ENCODE measurements around the gene NFIL3. TPM values are rescaled to one million over a fixed set of nuclear protein-coding genes. Genes with fewer than 3 reads are reported as not detected.

NFIL3 gene
- total RNA-seq, 4 donors from 2014 or later = 16.6 to 116 (median 27.9) TPM

DNA sequence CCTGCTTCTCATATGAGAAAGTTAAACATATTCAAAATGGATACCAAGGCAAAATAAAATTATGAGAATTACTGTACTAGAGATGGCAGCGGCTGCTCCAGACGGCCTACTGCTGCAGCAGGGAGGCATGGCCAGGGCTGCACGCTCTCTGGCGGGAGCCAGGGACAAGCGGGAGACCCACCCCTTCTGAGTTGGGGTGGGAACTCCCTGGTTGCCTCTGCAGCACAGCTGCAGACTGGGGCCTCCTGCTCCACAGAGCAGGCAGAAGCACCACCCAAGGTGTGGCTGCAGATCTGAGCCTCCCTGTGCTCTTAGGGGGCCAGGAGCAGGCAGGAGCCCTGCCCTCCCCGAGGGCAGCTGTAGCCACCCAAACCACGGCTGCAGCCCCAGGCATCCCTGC lies 59.6 kb downstream of the NFIL3 start:
- 95% methylated on average over 5 of the region's 7 CpGs for WGBS
- H3K4me3 ChIP-seq = no peak overlapping the region
- H3K36me3 ChIP-seq = no peaks in the 10 kb centered on the region
- TF ChIP-seq EP300 (IDR thresholded peaks at IDR 0.05) = no peak
- H3K4me1 ChIP-seq = peaks cover 14 to 28% (median 26%) of the 10 kb centered on the region in 4 donors
- intact Hi-C loops (cut with DNase I) = loop anchor here (5.0 kb wide), 3 partner anchors 58 to 267 kb away; partner anchors contain the start of gene NFIL3
- no peaks in the 10 kb centered on the region for H3K27me3 ChIP-seq
- no peak overlapping the region for H3K27ac ChIP-seq (replicated peaks in 1 of 4)
- no peaks in the 10 kb centered on the region for H3K9me3 ChIP-seq
- DNase-seq (ENCODE audit: extremely low spot score) = no peak

DNA sequence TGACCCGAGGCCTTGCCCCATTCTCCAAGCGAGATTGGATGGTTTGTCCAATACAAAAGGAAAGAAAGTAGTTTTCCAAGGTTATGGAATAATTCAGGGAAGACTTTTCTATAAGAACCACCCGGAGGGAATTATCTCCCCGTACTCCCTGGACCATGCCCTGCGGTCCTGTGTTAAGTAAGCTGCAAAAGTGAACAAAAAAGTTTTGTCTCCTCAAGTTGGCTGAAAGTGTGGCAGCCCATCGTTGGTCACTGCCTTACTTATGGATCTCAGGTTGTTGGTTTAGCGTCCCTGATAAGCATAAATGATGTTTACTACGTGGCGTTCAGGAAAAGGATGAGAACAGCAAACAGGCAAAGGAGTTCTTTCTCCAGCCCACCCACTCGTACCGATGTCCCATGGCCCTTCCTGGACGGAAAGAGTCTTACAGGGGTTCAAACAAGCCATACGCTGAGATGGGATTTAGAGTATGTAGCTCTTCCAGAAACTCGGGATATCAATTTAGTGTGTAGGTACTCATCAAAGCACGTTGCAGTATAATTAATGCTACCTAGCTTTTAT lies 61.5 kb downstream of the NFIL3 start:
- DNase-seq (ENCODE audit: extremely low spot score) = no peak
- Histone ChIP-seq H3K27me3 (no peaks in the 10 kb centered on the region), H3K4me1 (peaks cover 14 to 40% (median 32%) of the 10 kb centered on the region in 4 donors), H3K9me3 (no peaks in the 10 kb centered on the region), H3K27ac (replicated peaks in 1 of 4) (peak overlapping the region; percentile 85 to 95 (median 88)), H3K4me3 (peak overlapping the region; percentile 77 to 99 (median 98)), H3K36me3 (peaks cover 0 to under 1% (median 0%) of the 10 kb centered on the region in 4 donors)
- intact Hi-C loops (cut with DNase I) = loop anchor here (5.0 kb wide), 3 partner anchors 60 to 265 kb away; partner anchors contain the start of gene NFIL3
- TF ChIP-seq EP300 (IDR thresholded peaks at IDR 0.05) (no peak), POLR2AphosphoS5 (IDR thresholded peaks at IDR 0.05) (no peak), POLR2A (IDR thresholded peaks at IDR 0.05; ENCODE audit: low read depth) (no peak)
- TF ChIP-seq, protein P1, sequence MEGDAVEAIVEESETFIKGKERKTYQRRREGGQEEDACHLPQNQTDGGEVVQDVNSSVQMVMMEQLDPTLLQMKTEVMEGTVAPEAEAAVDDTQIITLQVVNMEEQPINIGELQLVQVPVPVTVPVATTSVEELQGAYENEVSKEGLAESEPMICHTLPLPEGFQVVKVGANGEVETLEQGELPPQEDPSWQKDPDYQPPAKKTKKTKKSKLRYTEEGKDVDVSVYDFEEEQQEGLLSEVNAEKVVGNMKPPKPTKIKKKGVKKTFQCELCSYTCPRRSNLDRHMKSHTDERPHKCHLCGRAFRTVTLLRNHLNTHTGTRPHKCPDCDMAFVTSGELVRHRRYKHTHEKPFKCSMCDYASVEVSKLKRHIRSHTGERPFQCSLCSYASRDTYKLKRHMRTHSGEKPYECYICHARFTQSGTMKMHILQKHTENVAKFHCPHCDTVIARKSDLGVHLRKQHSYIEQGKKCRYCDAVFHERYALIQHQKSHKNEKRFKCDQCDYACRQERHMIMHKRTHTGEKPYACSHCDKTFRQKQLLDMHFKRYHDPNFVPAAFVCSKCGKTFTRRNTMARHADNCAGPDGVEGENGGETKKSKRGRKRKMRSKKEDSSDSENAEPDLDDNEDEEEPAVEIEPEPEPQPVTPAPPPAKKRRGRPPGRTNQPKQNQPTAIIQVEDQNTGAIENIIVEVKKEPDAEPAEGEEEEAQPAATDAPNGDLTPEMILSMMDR (IDR thresholded peaks at IDR 0.05) = no peak
- WGBS = 49% methylated on average over 15 of the region's 15 CpGs

DNA sequence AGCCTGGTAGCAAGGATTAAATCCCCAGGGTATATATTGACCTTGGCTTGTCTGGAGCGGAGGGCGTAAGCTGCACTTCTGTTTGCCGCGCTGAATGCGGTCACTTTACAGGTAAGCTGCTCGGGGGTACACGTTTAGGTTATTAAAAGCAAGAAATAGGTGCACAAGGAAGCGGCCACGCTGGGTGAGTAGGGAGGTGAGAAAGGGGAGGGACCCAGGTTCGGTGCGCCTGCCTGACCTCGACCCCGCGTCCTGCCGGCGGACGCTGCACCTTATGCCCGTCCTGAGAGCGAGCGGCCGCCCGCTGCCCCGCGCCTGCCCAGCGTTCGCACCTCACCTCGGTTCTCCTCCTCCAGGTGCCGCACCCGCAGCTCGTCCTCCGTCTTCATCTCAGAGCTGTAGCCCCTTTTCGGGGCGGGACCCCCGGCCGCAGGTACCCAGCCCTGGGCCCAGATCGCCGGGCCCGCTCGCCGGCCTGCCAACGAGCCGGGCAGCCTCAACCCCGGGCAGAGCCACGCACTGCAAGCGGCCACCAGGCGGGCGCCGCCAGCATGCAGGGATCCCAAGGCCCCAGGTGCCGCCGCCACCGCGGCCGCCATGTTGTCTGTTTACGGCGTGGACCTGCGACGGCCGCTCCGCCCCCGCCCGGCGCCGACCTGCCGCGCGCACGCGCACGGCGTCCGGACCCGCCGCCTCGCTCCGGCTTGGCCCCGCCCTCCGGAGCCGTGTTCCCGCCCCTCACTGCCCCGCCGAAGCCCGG lies 62.2 kb downstream of the NFIL3 start, which contains the start of gene AUH:
AUH (minus strand) TSS at position 628 of the 760 bp plus-strand sequence; CDS start at position 599, 29 bp downstream.
- Histone ChIP-seq H3K36me3 (peaks cover 0 to 6% (median 3%) of the 10 kb centered on the region in 4 donors), H3K27me3 (no peaks in the 10 kb centered on the region), H3K27ac (replicated peaks in 1 of 4) (peak within 1 kb of the TSS; percentile 85 to 95 (median 88)), H3K9me3 (no peaks in the 10 kb centered on the region), H3K4me1 (peaks cover 14 to 40% (median 32%) of the 10 kb centered on the region in 4 donors), H3K4me3 (peak within 1 kb of the TSS; percentile 77 to 99 (median 98))
- intact Hi-C loops (cut with DNase I) = loop anchor here (5.0 kb wide), 3 partner anchors 61 to 264 kb away; partner anchors contain the start of gene NFIL3
- TF ChIP-seq, protein P1 (IDR thresholded peaks at IDR 0.05) = no peak
- TF ChIP-seq POLR2AphosphoS5 (IDR thresholded peaks at IDR 0.05) = peak; percentile 54 to 63
- under 1% methylated on average over 65 of the region's 82 CpGs for WGBS
- DNase-seq (ENCODE audit: extremely low spot score) = peak; percentile 93

DNA sequence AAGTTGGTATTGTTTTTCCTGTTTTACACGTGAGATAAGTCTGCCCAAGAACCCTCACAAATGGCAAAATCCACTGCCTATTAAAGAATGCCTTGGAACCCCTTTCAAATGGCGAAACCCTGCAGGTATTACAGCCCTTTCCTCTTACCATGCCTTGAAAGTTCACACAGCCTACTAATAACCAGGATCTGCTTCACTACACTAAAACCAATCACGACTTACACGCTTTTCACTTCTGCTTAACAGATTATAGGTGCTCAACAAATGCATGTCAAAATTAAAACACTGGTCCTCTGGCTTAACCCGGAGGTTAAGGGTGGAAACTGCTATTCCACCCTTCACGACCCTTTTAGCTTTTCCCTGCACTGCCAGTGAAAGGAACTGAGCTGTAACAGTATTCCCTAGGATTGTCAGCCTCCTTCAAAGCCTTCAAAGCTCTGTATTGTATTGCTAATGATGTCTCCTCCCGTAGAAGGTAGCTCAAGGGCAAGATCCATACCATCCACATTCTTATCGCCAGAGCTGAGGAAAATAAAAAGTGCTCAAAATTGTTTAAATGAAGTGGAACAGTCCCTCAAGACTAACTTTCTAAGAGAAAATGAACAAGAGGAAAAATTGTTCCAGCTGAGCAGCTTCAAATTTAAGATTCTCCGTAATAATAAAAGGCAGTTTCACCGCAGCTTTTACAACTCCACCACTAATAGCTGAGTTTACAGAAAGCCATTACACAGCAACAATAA lies 62.9 kb downstream of the NFIL3 start:
- no peaks in the 10 kb centered on the region for H3K9me3 ChIP-seq
- H3K27ac ChIP-seq (replicated peaks in 1 of 4) = peak overlapping the region; percentile 85 to 95 (median 88)
- H3K4me3 ChIP-seq = peak overlapping the region; percentile 77 to 99 (median 98)
- H3K36me3 ChIP-seq = peaks cover 0 to 14% (median 6%) of the 10 kb centered on the region in 4 donors
- intact Hi-C loops (cut with DNase I) = loop anchor here (5.0 kb wide), 3 partner anchors 62 to 263 kb away; partner anchors contain the start of gene NFIL3
- WGBS = 21% methylated on average over 10 of the region's 10 CpGs
- no peak for TF ChIP-seq POLR2A (IDR thresholded peaks at IDR 0.05; ENCODE audit: low read depth)
- TF ChIP-seq POLR2AphosphoS5 (IDR thresholded peaks at IDR 0.05) = no peak
- TF ChIP-seq, protein P1 (IDR thresholded peaks at IDR 0.05) = no peak
- no peak for TF ChIP-seq EP300 (IDR thresholded peaks at IDR 0.05)
- no peaks in the 10 kb centered on the region for H3K27me3 ChIP-seq
- no peak for DNase-seq (ENCODE audit: extremely low spot score)
- peaks cover 14 to 40% (median 32%) of the 10 kb centered on the region in 4 donors for H3K4me1 ChIP-seq

Data from esophagus muscularis mucosa (tissue), 4 donors.